Dendritic cell treated with granulocyte-macrophage colony-stimulating factor and Interleukin-4, amounts not matched to agents 40 ng/mL and 50 ng/mL, for 4 days (primary cell): ENCODE data around the gene EMX1.
"Not testable (repeated sequence)": the region's sequence is repeated elsewhere in the genome, so short reads cannot be mapped to it uniquely, and the experiment has no call there.

Experiments used
- H3K27ac Mint-ChIP-seq: one replicate; pipeline ENCODE4 v1.8.0; 2022; ENCODE audit warnings: mild to moderate bottlenecking, mixed read lengths
- H3K27me3 Mint-ChIP-seq: one replicate; pipeline ENCODE4 v1.8.0; 2022; ENCODE audit warnings: mild to moderate bottlenecking, mixed read lengths
- H3K36me3 Mint-ChIP-seq: one replicate; pipeline ENCODE4 v1.8.0; 2022; ENCODE audit warnings: low read depth, mixed read lengths
- H3K4me1 Mint-ChIP-seq: one replicate; pipeline ENCODE4 v1.8.0; 2022; ENCODE audit warnings: low read depth, mixed read lengths
- H3K4me3 Mint-ChIP-seq: one replicate; pipeline ENCODE4 v1.8.0; 2022; ENCODE audit warnings: mild to moderate bottlenecking, moderate library complexity, mixed read lengths
- H3K9me3 Mint-ChIP-seq: one replicate; pipeline ENCODE4 v1.8.0; 2022; ENCODE audit warnings: mixed read lengths
- intact Hi-C: fragments of 100-400 bp; cut with micrococcal nuclease; formaldehyde crosslinking; loops from one replicate; pipeline ENCODE4 v1.15.0; 2022

EMX1 gene

DNA sequence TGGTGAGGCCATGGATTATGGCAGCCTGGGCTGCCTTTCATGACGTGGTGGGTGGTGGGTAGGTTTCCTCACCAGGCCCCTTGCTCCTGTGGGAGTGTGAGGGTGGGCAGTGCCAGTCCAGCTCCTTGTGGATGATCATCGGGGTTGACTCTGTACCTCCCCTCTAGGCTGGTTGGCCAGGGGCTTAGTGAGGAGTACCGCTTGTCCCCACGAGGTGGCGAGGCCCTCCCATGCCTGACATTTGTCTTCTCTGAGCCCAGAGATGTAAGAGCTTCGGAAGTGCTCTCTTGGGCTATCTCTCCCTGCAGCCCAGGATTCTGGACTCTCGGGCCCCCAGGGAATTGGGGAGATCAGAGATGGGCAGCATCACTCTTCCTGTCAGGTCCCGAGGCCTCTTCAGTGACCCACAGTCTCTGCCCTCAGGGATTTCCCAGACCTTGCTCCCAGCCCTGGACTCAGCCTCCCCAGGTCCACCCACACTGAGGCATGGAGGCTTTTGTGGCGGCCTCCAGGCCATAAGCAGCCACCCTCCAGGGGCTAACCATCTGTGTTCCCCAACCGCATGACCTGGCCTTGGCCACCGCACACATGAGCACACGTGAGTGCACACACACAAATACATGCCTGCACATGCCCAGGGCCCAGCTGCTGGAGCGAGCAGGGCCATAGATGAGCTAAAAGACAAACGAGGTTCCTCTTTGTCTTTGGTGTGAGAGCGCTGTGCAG lies 23.6 kb upstream of the EMX1 start:
- Mint-ChIP-seq H3K4me3 (no peak overlapping the region), H3K36me3 (peaks cover 24% of the 10 kb centered on the region), H3K27me3 (peaks cover 57% of the 10 kb centered on the region), H3K9me3 (no peaks in the 10 kb centered on the region), H3K4me1 (peaks cover 44% of the 10 kb centered on the region), H3K27ac (no peak overlapping the region)
- intact Hi-C loops = loop anchor here (2.0 kb wide), 2 partner anchors 177 to 269 kb away; partner anchors contain the start of gene SFXN5

DNA sequence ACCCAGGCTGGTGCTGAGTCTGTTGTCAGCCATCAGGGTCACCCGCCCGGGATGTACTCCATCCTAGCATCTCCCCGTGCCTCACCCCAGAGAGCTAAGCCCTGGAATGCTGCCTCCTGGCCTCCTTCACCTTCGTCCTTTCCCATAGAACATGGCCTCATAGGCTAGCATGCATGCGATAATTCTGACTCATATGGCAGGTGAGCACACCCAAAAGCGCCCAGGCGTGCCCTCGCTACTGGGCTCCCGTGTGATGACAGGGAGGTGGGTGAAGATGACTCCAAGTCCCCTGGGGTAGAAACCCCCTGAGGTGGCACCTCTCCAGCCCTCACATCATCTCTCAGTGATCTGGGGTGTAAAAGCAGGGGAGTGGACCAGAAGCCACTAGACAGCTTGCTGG lies 22.8 kb upstream of the EMX1 start:
- no peaks in the 10 kb centered on the region for H3K9me3 Mint-ChIP-seq
- H3K27ac Mint-ChIP-seq = no peak overlapping the region
- H3K36me3 Mint-ChIP-seq = peaks cover 19% of the 10 kb centered on the region
- intact Hi-C loops = no loop called here
- peaks cover 54% of the 10 kb centered on the region for H3K27me3 Mint-ChIP-seq
- H3K4me3 Mint-ChIP-seq = no peak overlapping the region
- peaks cover 38% of the 10 kb centered on the region for H3K4me1 Mint-ChIP-seq

DNA sequence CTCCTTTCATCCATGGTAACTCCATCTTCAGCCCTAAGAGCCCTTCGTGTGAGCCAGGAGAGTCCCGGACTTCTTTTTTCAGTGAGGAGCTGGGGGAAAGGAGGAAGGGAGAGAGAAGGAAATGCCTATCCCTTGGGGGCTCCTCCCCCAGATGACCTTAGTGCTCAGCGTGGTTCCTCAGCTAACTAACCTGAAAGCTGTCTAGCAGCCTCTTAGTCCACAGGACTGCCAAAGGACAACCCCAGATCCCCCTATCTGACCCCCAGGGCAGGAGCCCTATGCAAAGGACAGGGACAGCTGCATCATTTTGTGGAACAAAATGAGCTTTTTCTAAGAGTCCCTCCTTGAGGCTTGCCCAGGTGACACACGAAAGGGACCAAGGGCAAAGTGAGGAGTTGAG lies 22.2 kb upstream of the EMX1 start:
- Mint-ChIP-seq H3K27ac (no peak overlapping the region), H3K9me3 (no peaks in the 10 kb centered on the region), H3K36me3 (peaks cover 13% of the 10 kb centered on the region), H3K27me3 (peaks cover 49% of the 10 kb centered on the region), H3K4me1 (peaks cover 31% of the 10 kb centered on the region), H3K4me3 (no peak overlapping the region)
- intact Hi-C loops = no loop called here

DNA sequence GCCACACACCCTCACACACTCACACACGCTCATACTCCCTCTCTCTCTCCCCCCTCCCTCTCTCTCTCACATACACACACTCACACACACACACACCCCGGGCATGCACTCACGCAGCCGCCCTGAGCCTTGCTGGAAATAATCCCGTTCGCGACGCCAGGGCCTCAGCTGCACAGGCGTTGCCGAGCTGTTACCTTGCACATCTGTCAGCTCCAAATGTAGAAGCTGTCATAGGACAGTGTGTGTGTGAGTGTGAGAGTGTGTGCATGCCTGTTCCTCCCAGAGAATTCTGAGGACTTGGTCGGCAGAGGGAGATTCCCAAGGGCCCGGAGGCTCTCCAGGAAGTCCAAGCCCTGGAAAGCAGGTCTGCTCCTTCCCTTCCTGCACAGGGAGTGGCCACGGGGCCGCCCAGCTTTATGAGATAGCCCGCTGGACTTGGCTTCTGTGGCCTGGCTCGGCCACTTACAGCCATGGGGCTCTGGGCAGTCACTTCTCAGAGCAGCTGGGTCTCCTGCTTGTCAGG lies 21.5 kb upstream of the EMX1 start:
- Mint-ChIP-seq H3K27ac (no peak overlapping the region), H3K9me3 (no peaks in the 10 kb centered on the region), H3K4me1 (peaks cover 27% of the 10 kb centered on the region), H3K27me3 (peaks cover 56% of the 10 kb centered on the region), H3K4me3 (no peak overlapping the region), H3K36me3 (peaks cover 12% of the 10 kb centered on the region)
- intact Hi-C loops = no loop called here

GRCh38 chr2:72896446-72896845 lies 20.9 kb upstream of the EMX1 start:
- Mint-ChIP-seq H3K27me3 (peaks cover 62% of the 10 kb centered on the region), H3K4me3 (no peak overlapping the region), H3K36me3 (peaks cover 10% of the 10 kb centered on the region), H3K27ac (no peak overlapping the region), H3K4me1 (peaks cover 21% of the 10 kb centered on the region), H3K9me3 (no peaks in the 10 kb centered on the region)
- intact Hi-C loops = no loop called here

- no peaks in the 10 kb centered on the region for H3K9me3 Mint-ChIP-seq
- no peak overlapping the region for H3K27ac Mint-ChIP-seq
- no peaks in the 10 kb centered on the region for H3K36me3 Mint-ChIP-seq
- H3K4me1 Mint-ChIP-seq = peaks cover 8% of the 10 kb centered on the region
- intact Hi-C loops = no loop called here
- H3K4me3 Mint-ChIP-seq = no peak overlapping the region
- peaks cover 73% of the 10 kb centered on the region for H3K27me3 Mint-ChIP-seq
These were observed 19.3 kb upstream of the EMX1 start for GRCh38 chr2:72897785-72898584.

DNA sequence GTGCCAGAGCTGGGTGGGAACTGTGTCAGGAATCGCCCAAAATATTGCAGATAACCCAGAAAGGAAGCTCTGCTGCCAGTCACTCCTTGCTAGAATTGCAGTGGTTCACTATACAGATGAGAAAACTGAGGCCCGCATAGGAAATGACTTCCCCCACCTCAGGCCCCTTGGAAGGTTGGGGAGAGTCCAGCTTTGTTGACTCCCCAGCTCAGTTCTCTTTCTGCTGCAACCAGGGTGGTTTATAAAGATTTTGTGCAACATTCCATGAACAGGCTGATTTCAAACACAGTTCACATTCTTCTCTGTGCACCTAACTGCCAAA lies 18.8 kb upstream of the EMX1 start:
- no peaks in the 10 kb centered on the region for H3K36me3 Mint-ChIP-seq
- no peak overlapping the region for H3K4me3 Mint-ChIP-seq
- peaks cover 8% of the 10 kb centered on the region for H3K4me1 Mint-ChIP-seq
- no peaks in the 10 kb centered on the region for H3K9me3 Mint-ChIP-seq
- intact Hi-C loops = no loop called here
- H3K27ac Mint-ChIP-seq = no peak overlapping the region
- peaks cover 75% of the 10 kb centered on the region for H3K27me3 Mint-ChIP-seq

DNA sequence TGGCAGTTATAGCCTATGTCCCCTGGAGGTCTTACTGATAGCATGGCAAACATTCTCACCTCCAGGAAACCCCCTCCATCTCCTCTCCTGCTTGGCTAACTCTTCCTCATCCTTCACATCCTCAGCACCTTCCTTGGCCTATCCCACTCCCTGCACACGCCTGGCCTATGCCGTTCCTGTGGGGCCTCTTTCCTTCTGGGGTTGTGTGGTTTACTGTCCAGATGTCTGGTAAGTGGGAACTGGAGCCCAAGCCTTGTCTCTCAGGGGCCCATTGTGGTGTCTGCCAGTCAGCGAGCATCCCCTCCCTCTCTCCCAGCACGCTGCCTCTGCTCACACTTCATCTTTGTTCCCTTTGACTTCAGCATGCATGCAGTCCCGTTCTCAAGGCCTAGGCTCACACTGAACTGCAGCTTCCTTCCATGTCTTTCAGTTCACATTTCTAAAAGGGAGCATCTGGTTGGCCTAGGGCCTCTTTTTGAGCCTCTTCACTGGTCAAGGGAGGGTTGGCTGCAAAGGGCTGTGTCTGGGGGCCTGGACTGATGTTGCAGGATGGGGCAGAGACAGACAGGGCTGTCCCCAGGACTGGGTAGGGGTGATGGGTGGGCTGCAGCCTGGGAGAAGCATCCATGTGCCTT lies 17.0 kb upstream of the EMX1 start:
- H3K27ac Mint-ChIP-seq = no peak overlapping the region
- H3K4me3 Mint-ChIP-seq = no peak overlapping the region
- H3K36me3 Mint-ChIP-seq = no peaks in the 10 kb centered on the region
- peaks cover 6% of the 10 kb centered on the region for H3K4me1 Mint-ChIP-seq
- H3K9me3 Mint-ChIP-seq = no peaks in the 10 kb centered on the region
- H3K27me3 Mint-ChIP-seq = peaks cover 70% of the 10 kb centered on the region
- intact Hi-C loops = no loop called here

DNA sequence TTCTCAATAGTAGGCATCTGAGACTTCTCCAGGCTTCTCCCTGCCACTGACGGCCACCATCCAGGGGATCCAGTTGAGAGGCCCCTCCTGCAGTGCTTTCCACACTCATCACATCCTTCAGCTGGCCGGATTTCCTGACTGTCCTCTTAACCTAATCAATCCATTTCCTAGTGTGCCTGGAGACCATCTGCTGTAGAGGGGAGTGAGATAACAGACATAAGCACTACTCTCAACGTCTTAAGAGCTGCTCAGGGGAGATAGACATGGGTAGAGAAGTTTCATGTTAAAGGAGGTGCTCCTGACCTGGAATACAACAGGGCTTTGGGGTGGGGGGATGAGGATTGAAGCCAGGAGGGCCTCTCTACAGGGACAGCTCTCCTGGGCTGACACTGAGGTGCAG lies 15.9 kb upstream of the EMX1 start:
- Mint-ChIP-seq H3K27ac (no peak overlapping the region), H3K27me3 (peaks cover 69% of the 10 kb centered on the region), H3K4me1 (no peaks in the 10 kb centered on the region), H3K36me3 (no peaks in the 10 kb centered on the region), H3K9me3 (no peaks in the 10 kb centered on the region), H3K4me3 (no peak overlapping the region)
- intact Hi-C loops = no loop called here

DNA sequence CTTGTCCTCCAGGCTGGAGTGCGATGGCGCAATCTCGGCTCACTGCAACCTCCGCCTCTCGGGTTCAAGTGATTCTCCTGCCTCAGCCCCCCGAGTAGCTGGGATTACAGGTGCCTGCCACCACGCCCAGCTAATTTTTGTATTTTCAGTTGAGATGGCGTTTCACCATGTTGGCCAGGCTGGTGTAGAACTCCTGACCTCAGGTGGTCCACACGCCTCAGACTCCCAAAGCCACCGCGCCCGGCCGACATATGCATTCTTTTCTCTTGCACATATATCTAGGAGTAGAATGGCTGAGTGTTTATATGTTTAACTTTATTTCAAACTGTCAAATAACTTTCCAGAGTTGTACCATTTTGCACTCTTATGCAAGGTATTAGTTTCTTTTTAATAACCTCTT lies 9.9 kb upstream of the EMX1 start:
- peaks cover 81% of the 10 kb centered on the region for H3K27me3 Mint-ChIP-seq
- intact Hi-C loops, H3K4me1 Mint-ChIP-seq, H3K27ac Mint-ChIP-seq, H3K4me3 Mint-ChIP-seq, H3K36me3 Mint-ChIP-seq, H3K9me3 Mint-ChIP-seq: not testable (repeated sequence)

- H3K27me3 Mint-ChIP-seq = peaks cover 78% of the 10 kb centered on the region
- intact Hi-C loops = no loop called here
- H3K4me1 Mint-ChIP-seq = no peaks in the 10 kb centered on the region
- H3K36me3 Mint-ChIP-seq = no peaks in the 10 kb centered on the region
- H3K27ac Mint-ChIP-seq = no peak overlapping the region
- no peaks in the 10 kb centered on the region for H3K9me3 Mint-ChIP-seq
- H3K4me3 Mint-ChIP-seq = no peak overlapping the region
These were observed 8.6 kb upstream of the EMX1 start for GRCh38 chr2:72908741-72909140.

GRCh38 chr2:72911256-72911655 lies 6.1 kb upstream of the EMX1 start:
- intact Hi-C loops = no loop called here
- peaks cover 85% of the 10 kb centered on the region for H3K27me3 Mint-ChIP-seq
- no peak overlapping the region for H3K4me3 Mint-ChIP-seq
- no peaks in the 10 kb centered on the region for H3K36me3 Mint-ChIP-seq
- H3K9me3 Mint-ChIP-seq = no peaks in the 10 kb centered on the region
- H3K4me1 Mint-ChIP-seq = peaks cover 13% of the 10 kb centered on the region
- H3K27ac Mint-ChIP-seq = no peak overlapping the region

DNA sequence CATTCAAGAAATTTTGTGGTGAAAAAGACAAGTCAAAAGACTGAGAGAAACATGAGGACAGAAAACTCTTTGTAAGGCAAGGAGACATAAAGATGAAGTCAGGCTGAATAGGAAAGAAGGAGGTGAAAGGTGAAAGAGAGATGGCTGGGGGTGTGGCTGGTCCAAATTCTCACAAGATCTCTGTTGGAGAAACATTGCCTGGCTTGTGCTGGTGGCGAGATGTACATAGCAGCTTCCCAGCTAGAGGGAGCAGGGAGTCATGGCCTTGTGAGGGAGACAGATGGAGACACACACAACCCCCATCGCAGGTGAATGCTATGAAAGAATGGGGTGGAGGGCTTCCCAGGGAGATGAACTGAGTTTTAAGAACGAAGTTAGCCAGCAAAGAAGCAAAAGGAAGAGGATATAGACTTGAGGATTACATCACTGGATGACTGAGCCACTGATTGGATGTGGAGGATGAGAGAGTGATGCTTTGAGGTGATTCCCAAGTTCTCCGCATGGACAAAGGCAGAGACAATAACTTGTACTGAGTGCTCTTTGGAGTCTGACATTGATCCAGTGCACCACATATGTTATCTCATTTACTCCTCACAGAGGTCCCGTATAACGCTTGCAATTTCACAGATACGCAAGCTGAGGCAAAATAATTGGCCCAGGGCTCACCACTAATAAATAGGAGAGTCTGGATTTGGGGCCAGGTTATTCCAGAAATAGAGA lies 3.7 kb upstream of the EMX1 start:
- Mint-ChIP-seq H3K27ac (no peak overlapping the region), H3K36me3 (no peaks in the 10 kb centered on the region), H3K27me3 (peaks cover 81% of the 10 kb centered on the region), H3K9me3 (no peaks in the 10 kb centered on the region), H3K4me1 (peaks cover 26% of the 10 kb centered on the region), H3K4me3 (no peak overlapping the region)
- intact Hi-C loops = no loop called here

- H3K36me3 Mint-ChIP-seq = no peaks in the 10 kb centered on the region
- H3K9me3 Mint-ChIP-seq = no peaks in the 10 kb centered on the region
- peaks cover 28% of the 10 kb centered on the region for H3K4me1 Mint-ChIP-seq
- intact Hi-C loops = no loop called here
- no peak overlapping the region for H3K27ac Mint-ChIP-seq
- H3K4me3 Mint-ChIP-seq = no peak overlapping the region
- peaks cover 84% of the 10 kb centered on the region for H3K27me3 Mint-ChIP-seq
These were observed 3.1 kb upstream of the EMX1 start for GRCh38 chr2:72914206-72914559.
